Panc1 (cell line): ENCODE measurements around the gene CAVIN1.

Experiments used
- CTCF ChIP-seq: fragments of 450-650 bp; IDR thresholded peaks from 2 replicates; pipeline ENCODE4 v1.5.1; 2017; ENCODE audit warnings: mild to moderate bottlenecking
- SIN3A ChIP-seq: IDR thresholded peaks from 2 replicates; pipeline ENCODE4 v1.6.1; 2012; ENCODE audit warnings: low read depth, mild to moderate bottlenecking, low read length, moderate library complexity, borderline replicate concordance; ENCODE audit not compliant: insufficient read depth

DNA sequence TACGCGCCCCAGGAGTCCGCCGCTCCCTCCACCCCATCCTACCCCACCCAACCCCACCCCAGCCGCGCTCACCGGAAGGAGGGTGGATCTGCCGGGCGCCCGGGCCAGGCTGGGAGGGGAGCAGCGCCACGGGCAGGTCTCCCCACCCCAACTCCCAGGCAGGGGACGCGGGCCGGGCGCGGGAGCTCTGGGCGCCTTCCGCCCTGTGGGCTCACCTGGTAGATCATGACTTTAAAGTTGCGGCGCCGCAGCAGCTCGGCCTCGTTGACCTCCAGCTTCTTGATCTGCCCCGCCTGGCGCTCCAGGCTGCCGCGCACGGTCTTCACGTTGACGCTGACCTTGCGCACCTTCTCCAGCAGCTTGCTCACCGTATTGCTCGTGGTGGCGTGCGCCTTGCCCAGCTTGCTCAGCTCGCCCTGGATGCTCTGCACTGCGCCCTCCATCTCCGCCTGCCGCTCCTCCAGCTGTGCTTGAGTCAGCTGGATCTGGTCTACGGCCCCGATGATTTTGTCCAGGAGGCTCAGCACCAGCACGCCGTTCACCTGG, 571 bp downstream of the CAVIN1 start:
- TF ChIP-seq CTCF (no peak), SIN3A (0 out of 2 replicates have a peak, but pooled peaks have one; percentile 4)
